Ishikawa (cell line): Measurements from ENCODE around the gene TPM3.

ENCODE experiments used
- CEBPB ChIP-seq: IDR thresholded peaks from 2 replicates; pipeline ENCODE4 v1.6.1; 2012
- CREB1 ChIP-seq: IDR thresholded peaks from 2 replicates; pipeline ENCODE4 v1.6.1; 2012; ENCODE audit warnings: low read depth
- EGR1 ChIP-seq: IDR thresholded peaks from 2 replicates; pipeline ENCODE4 v1.6.1; 2012
- EP300 ChIP-seq: IDR thresholded peaks from 2 replicates; pipeline ENCODE4 v1.6.1; 2012; ENCODE audit warnings: borderline replicate concordance
- FOXM1 ChIP-seq: IDR thresholded peaks from 2 replicates; pipeline ENCODE4 v1.6.1; 2012; ENCODE audit warnings: low read depth, borderline replicate concordance
- MAX ChIP-seq: IDR thresholded peaks from 2 replicates; pipeline ENCODE4 v1.6.1; 2012
- NFIC ChIP-seq: IDR thresholded peaks from 2 replicates; pipeline ENCODE4 v1.6.1; 2012
- RAD21 ChIP-seq: IDR thresholded peaks from 2 replicates; pipeline ENCODE4 v1.6.1; 2012; ENCODE audit warnings: low read depth
- TAF1 ChIP-seq: IDR thresholded peaks from 2 replicates; pipeline ENCODE4 v1.6.1; 2012; ENCODE audit warnings: low read depth, mild to moderate bottlenecking
- TCF12 ChIP-seq: IDR thresholded peaks from 2 replicates; pipeline ENCODE4 v1.6.1; 2012; ENCODE audit warnings: low read depth
- TEAD4 ChIP-seq: IDR thresholded peaks from 2 replicates; pipeline ENCODE4 v1.6.1; 2012
- USF1 ChIP-seq: IDR thresholded peaks from 2 replicates; pipeline ENCODE4 v1.6.1; 2012
- YY1 ChIP-seq: IDR thresholded peaks from 2 replicates; pipeline ENCODE4 v1.6.1; 2012; ENCODE audit warnings: low read depth
- ZBTB7A ChIP-seq: IDR thresholded peaks from 2 replicates; pipeline ENCODE4 v1.6.1; 2012; ENCODE audit warnings: low read depth
- TF ChIP-seq, protein P1 (sequence below): IDR thresholded peaks from 2 replicates; pipeline ENCODE4 v1.6.1; 2012; ENCODE audit warnings: low read depth, mild to moderate bottlenecking

Gene TPM3

GRCh38 chr1:154154534-154155191 lies 37.2 kb downstream of the TPM3 start, which contains the start of gene NUP210L:
TSS of gene NUP210L (minus strand) at chr1:154155073.
- TF ChIP-seq RAD21 (no peak), MAX (no peak), CEBPB (no peak), EGR1 (no peak)

DNA sequence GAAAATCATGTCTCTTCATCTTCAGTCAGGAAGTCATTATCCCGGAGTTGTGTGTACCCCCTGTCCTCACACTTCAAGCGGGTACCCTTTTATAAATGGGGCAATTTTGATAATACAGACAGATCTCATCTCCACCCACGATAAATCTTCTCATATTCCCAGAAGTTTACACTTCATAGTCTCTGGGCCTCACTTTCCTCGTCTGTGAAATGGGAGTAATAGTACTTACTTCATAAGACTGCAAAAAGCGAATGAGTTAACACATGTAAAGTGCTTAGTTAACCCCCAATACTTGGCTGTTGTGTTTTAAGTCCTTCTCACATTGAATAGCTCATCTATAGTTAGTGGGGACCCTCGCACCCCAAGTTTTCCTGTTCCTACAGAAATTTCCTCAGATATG lies 37.8 kb downstream of the TPM3 start:
- TF ChIP-seq EP300 (no peak), MAX (no peak), RAD21 (no peak), CEBPB (no peak), FOXM1 (no peak), TCF12 (no peak), NFIC (no peak), ZBTB7A (no peak), USF1 (no peak), TAF1 (no peak), CREB1 (no peak)
- TF ChIP-seq, protein P1, sequence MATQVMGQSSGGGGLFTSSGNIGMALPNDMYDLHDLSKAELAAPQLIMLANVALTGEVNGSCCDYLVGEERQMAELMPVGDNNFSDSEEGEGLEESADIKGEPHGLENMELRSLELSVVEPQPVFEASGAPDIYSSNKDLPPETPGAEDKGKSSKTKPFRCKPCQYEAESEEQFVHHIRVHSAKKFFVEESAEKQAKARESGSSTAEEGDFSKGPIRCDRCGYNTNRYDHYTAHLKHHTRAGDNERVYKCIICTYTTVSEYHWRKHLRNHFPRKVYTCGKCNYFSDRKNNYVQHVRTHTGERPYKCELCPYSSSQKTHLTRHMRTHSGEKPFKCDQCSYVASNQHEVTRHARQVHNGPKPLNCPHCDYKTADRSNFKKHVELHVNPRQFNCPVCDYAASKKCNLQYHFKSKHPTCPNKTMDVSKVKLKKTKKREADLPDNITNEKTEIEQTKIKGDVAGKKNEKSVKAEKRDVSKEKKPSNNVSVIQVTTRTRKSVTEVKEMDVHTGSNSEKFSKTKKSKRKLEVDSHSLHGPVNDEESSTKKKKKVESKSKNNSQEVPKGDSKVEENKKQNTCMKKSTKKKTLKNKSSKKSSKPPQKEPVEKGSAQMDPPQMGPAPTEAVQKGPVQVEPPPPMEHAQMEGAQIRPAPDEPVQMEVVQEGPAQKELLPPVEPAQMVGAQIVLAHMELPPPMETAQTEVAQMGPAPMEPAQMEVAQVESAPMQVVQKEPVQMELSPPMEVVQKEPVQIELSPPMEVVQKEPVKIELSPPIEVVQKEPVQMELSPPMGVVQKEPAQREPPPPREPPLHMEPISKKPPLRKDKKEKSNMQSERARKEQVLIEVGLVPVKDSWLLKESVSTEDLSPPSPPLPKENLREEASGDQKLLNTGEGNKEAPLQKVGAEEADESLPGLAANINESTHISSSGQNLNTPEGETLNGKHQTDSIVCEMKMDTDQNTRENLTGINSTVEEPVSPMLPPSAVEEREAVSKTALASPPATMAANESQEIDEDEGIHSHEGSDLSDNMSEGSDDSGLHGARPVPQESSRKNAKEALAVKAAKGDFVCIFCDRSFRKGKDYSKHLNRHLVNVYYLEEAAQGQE: no peak

DNA sequence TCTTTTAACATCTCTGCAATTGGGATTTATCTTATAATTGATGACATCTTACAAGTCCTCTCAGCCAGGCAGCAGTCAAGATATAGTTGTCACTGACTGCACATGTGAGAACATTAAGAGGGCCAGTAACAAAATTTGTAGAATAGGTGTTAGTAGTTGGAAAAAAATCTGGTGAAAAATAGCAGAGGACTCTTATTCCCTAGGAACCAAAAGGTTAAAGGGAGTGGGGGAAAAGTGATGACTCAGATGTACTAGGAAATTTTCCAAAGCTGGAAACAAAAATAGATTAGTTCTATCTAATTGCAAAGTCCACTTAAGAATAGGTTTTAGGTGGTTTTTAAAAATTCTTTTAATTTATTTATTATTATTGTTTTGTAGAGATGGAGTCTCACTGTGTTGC lies 40.6 kb downstream of the TPM3 start:
- TF ChIP-seq TEAD4: no peak

GRCh38 chr1:154148807-154149206 lies 43.1 kb downstream of the TPM3 start:
- TF ChIP-seq NFIC (no peak), ZBTB7A (no peak), TCF12 (no peak), CEBPB (no peak), EP300 (no peak), MAX (no peak), TEAD4 (no peak), CREB1 (no peak), EGR1 (no peak), TAF1 (no peak), USF1 (no peak), FOXM1 (no peak), RAD21 (no peak), YY1 (no peak)
- TF ChIP-seq, protein P1: no peak

DNA sequence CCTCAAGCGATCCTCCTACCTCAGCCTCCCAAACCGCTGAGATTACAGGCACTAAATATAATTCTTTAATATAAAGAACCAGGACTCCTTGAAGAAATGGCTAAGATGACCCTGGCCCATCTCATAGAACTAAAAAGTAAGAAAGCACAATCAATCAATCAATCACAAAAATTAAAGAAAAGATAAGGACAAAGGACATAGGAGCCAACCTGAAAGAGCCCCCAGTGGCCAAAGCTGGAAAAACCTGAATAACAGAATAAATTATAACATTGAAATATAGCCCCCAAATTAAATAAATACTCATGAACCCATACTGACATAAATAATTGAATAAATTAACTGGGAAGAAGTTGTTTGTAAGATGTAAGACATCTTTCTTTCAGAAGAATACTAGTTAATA lies 45.9 kb downstream of the TPM3 start:
- no peak for TF ChIP-seq CEBPB
- no peak for TF ChIP-seq YY1
- no peak for TF ChIP-seq RAD21
- TF ChIP-seq TCF12: no peak
- TF ChIP-seq CREB1: no peak
- no peak for TF ChIP-seq TAF1
- TF ChIP-seq, protein P1: no peak
- no peak for TF ChIP-seq EGR1
- TF ChIP-seq FOXM1: no peak
- TF ChIP-seq MAX: no peak
- TF ChIP-seq USF1: no peak
